ENCODE data around the gene C16orf87.

- TF ChIP-seq CTCF (IDR thresholded peaks at IDR 0.05) (no peak), POLR2AphosphoS5 (IDR thresholded peaks at IDR 0.05; ENCODE audit: low read depth, low read length) (no peak), SIN3A (IDR thresholded peaks at IDR 0.05; ENCODE audit: borderline replicate concordance, insufficient read depth, low read depth, low read length) (no peak), TCF7L2 (IDR thresholded peaks at IDR 0.05; ENCODE audit: low read depth, low read length) (no peak)
These were observed 44.3 kb upstream of the C16orf87 start for GRCh38 chr16:46875243-46875642.

Measured in Panc1 (cell line).